HG02571 (cell line): ENCODE results near the gene LAYN.

Experiments
- ATAC-seq: cut with Tn5 transposase; IDR thresholded peaks from one replicate; pipeline ENCODE4 v1.9.1; 2021; ENCODE audit warnings: mild to moderate bottlenecking, moderate library complexity; ENCODE audit not compliant: unreplicated experiment

Gene LAYN

DNA sequence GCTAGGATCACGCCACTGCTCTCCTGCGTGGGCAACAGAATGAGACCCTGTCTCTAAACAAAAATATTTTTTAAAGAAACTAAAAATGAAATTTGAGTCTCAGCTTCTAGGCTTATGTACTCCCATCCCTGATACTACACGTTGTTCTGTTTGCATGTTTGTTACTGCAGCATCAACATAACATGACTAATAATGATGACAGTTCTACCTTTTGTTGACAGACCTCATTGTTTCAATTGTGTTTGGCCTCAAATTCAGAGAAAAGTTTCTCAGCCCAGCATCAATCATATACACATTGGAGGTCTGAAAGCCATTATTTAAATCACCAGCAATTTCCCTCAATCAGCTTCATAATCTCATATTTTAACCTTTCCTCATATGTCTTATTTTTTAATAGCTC is 20.8 kb downstream of the LAYN start:
- no peak for ATAC-seq

DNA sequence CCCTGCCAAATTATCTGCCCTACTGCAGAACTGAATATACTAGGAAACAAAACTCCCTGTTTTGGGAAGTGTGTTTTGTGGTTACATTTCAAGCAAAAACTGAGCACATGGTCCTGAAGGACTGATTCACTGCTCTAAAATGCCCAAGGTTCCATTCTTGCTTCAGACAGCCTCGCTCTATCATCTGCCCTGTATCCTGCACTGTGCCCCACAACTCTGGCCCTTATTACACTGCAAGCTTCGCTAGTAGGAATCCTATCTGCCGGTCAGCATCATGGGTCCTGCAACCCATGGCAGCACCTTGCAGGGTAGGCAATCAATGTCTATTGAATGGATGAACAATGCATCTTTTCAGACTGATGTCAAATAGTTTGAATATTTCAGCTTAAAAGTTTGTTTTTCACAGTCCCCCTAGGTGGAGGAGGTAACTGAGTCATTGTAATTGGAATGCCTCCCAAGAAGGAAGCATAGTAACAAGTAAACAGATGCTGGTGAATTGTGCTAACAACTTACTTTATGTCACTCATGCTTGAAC is 21.3 kb downstream of the LAYN start:
- no peak for ATAC-seq

DNA sequence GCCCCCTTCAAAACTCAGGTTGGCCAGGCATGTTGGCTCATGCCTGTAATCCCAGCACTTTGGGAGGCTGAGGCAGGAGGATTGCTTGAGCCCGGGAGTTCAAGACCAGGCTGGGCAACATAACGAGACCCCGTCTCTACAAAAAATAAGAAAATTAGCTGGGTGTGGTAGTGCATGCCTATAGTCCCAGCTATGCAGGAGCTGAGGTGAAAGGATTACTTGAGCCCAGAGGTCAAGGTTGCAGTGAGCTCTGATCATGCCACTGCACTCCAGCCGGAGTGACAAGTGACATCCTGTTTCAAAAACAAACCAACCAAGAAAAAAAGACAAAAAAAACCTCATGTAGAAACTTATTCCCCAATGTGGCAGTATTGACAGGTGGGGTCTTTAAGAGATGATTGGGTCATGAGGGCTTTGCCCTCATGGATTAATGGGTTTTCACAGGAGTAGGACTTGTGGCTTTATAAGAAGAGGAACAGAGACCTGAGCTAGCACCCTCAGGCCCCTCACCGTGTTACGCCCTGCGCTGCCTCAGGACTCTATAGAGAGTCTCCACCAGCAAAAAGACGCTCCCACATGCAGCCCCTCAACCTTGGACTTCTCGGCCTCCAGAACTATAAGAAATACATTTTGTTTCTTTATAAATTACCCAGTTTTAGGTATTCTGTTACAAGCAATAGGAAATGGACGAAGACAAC is 22.3 kb downstream of the LAYN start:
- ATAC-seq: no peak

- no peak for ATAC-seq
Measured at GRCh38 chr11:111565114-111565720, 24.7 kb downstream of the LAYN start.

DNA sequence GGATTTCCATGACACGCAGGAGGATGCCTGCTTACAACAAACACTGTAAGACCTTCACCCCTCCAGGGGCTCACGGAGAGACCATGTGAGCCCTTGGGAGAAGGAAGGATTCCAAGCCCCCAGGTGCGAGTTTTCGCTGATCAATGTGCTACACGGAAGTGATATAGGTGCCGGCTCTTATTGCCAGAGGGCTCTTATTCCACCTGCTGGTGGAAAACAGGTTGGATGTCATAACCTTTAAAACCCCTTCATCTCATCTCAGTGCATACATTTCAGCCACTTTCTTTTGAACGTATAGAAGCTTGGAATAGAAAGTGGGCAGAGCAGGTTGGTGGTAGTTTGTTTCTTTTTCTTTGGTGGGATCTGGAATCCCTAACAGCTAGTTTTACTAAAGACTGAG is 25.8 kb downstream of the LAYN start:
- no peak for ATAC-seq

DNA sequence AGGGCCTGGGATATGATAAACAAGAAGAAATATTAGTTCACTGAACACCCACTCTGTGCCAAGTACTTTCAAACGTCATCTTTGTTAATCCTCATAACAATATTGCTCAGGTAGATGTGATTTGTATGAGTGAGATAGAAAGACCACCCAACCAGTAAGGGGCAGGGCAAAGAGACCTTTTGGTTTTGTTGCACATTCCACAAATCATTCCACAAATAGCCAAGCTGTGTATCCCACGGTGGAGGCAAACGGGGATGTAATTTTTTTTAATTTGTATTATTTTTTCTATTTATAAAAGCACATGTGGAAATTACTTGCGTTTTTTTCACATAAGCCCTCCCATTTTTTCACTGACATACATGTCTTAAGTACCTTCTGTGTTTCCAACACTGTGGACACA is 29.0 kb downstream of the LAYN start:
- ATAC-seq: no peak

- no peak for ATAC-seq
Measured at GRCh38 chr11:111570796-111571195, 30.3 kb downstream of the LAYN start.

- ATAC-seq: no peak
Measured at GRCh38 chr11:111571829-111572501, 31.4 kb downstream of the LAYN start.

GRCh38 chr11:111572581-111572980 is 32.1 kb downstream of the LAYN start:
- no peak for ATAC-seq

DNA sequence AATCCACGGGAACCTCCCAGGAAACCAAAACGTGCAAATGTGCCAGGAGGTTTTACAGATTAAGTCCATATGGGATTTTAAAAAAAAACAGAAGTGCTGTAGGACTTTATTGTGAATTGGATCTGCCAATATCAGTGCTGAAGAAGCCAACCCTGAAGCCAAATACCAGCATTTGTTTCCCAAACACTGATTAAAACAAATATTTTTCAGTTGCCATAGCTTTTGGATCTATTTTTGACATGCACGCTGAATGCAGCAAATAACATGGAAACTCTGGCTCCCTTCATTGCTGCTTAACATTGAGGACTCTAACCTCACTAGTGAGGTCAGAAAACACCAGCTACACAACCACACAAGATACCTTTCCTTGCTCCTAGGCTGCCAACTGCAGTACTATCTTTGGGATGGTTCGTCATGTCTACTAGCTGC is 33.3 kb downstream of the LAYN start:
- ATAC-seq: no peak

DNA sequence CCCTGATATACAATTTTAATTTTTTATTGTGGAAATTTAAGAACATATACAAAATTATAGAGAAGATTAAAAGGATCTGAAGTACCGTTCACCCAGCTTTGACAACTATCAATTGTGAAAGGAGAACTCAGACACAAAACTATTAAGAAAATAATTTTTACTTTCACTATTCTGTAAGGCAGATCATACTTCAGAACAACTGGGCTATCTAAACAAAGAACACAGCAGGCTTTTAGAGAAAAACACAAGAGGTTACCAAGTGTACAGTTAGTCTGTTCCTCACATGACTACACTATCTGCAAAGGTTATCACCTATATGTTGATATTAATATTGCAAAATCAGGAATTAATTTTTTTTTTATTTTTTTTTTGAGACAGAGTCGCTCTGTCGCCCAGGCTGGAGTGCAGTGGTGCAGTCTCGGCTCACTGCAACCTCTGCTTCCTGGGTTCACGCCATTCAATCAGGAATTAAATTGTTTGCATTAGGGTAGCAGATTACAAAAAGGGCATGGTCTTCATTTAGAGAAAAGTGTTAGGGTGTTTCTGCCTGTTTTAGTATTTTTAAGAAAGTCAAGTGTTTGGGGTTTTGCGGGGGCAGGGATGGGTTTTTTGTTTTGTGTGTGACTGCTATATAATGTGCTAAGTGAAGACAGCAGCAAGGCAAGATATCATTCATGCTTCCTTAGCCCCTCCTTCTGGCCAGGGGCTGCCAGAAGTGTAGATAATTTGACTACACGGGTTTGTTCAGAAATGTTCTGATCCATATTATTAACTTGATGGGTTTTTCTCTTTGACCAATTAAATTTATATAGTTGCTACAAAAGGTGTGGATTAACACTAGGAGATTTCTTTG is 34.1 kb downstream of the LAYN start:
- no peak for ATAC-seq

DNA sequence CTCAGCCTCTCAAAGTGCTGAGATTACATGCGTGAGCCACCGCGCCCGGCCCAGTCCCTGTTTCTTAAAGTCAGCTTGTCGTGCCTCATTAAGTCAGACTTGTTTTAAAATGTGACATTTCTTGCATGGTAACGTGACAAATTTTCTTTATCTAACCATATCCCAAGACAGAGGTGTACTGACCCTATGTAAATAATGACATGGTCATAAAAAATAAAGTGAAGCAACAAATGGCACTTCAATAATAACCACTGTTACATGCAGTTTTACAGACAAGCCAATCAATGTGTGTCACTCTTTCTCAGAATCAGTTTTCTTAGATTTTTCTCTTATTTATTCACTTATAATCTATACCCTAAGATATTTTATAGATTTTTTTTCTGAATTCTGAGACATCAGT is 35.2 kb downstream of the LAYN start:
- ATAC-seq: no peak

GRCh38 chr11:111577821-111578220 is 37.3 kb downstream of the LAYN start:
- no peak for ATAC-seq

GRCh38 chr11:111581341-111581740 is 40.8 kb downstream of the LAYN start:
- ATAC-seq: no peak

DNA sequence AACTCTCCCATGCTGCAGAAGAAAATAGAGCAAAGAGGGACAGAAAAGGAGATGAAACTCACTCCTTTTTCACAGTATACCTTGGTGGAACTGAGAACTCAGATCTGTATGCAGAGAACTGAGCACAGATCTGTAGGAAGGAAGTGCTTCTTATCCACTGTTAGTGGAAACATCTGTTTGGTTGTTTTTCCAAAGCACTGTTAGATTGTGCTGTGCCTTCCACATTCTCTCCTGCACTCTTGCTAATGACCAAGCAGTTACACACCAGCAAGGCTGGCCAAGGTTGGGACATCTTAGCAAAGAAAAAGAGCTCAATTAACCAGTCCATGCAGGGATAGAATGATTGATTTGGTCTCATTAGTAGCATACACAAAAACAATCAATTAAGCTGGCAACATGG is 41.6 kb downstream of the LAYN start:
- no peak for ATAC-seq

DNA sequence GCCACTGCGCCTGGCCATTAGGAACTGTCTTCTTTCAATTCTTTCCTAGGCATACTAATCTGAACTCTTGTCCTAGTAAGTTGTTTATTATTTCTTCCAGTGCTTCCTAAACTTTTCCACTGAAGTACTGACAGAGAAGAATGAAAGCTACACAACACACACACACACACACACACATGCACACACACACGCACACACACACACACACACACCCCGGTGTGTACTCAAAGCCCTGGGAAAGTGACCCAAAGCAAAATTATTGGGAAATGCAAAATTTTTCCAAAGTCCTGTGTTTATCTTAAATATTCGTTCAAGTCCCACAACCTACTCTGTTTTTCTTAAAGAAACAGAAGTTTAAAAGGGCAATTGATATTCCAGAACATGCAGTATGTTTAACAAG is 42.4 kb downstream of the LAYN start:
- ATAC-seq: no peak

GRCh38 chr11:111585371-111585770 is 44.9 kb downstream of the LAYN start:
- ATAC-seq: no peak

- no peak for ATAC-seq
Measured at GRCh38 chr11:111586388-111586831, 45.9 kb downstream of the LAYN start.

DNA sequence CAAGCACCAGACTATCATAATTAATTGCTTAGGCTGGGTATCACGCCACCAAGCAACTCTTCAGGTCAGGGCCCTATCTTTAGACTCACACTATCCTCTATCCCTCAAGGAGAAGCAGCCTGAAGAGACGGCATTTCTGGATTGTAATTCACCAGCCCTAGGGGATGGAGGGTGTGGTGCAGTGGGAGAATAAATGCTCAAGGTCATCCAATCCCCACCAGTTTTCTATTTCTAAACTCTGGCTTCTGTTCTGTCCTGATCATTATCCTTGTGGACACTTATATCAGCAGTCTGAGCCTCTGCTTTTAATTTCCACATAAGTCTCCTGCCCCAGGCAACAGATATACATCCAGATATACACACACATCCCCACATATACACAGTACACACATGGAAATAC is 48.6 kb downstream of the LAYN start:
- no peak for ATAC-seq

- ATAC-seq: no peak
Measured at GRCh38 chr11:111589886-111590499, 49.5 kb downstream of the LAYN start.
